ENCODE results near the gene H2BW1.
"Not testable (repeated sequence)": the region's sequence is repeated elsewhere in the genome, so short reads cannot be mapped to it uniquely, and the experiment has no call there.

Gene H2BW1

DNA sequence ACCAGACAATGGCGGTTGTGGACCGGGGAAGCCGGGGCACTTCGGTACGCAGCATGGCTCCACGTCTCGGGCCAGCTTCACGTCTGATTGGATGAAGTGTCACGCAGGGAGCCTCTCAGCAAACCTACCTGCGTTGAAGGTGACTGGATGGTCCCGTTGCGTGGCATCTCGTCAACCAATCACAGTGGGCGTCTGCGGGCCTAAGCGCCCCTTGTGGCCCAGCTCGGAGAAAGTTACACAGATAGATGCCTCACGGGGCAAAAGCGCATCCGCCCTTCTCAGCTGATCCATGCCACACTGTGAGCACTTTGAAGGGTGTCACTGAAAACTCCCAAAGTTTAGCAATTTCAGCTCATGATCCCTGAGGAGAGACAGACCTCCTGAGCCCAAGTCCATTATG is at the start of gene H2BW1:
Gene H2BW1, minus strand, starts transcription at position 103 of the 400 bp plus-strand sequence. CDS start 132 bp downstream, outside the sequence.
- Histone ChIP-seq H3K4me1 (ENCODE audit: control insufficient read depth, insufficient read depth, low read length) (no peaks in the 10 kb centered on the region), H3K36me3 (ENCODE audit: control insufficient read depth, insufficient read depth, low read length, severe bottlenecking) (no peaks in the 10 kb centered on the region), H3K27me3 (replicated peaks; ENCODE audit: control insufficient read depth, insufficient read depth, low read length) (peaks cover 34% of the 10 kb centered on the region), H3K9ac (ENCODE audit: low read length) (no peak within 1 kb of the TSS), H3K9me3 (ENCODE audit: control insufficient read depth, low read length) (peaks cover 28% of the 10 kb centered on the region), H3K4me3 (ENCODE audit: low read length) (no peak within 1 kb of the TSS)
- no peak for DNase-seq (ENCODE audit: low read depth)

GRCh38 chrX:104062636-104063035 is 49.1 kb upstream of the H2BW1 start:
- H3K27me3 ChIP-seq (replicated peaks; ENCODE audit: control insufficient read depth, insufficient read depth, low read length); H3K4me3 ChIP-seq (ENCODE audit: low read length); H3K36me3 ChIP-seq (ENCODE audit: control insufficient read depth, insufficient read depth, low read length, severe bottlenecking); H3K9ac ChIP-seq (ENCODE audit: low read length); H3K4me1 ChIP-seq (ENCODE audit: control insufficient read depth, insufficient read depth, low read length); H3K9me3 ChIP-seq (ENCODE audit: control insufficient read depth, low read length); DNase-seq (ENCODE audit: low read depth): not testable (repeated sequence)

- not testable (repeated sequence) for H3K36me3 ChIP-seq (ENCODE audit: control insufficient read depth, insufficient read depth, low read length, severe bottlenecking); H3K9me3 ChIP-seq (ENCODE audit: control insufficient read depth, low read length)
Measured at GRCh38 chrX:104054956-104055355, 41.4 kb upstream of the H2BW1 start.

DNA sequence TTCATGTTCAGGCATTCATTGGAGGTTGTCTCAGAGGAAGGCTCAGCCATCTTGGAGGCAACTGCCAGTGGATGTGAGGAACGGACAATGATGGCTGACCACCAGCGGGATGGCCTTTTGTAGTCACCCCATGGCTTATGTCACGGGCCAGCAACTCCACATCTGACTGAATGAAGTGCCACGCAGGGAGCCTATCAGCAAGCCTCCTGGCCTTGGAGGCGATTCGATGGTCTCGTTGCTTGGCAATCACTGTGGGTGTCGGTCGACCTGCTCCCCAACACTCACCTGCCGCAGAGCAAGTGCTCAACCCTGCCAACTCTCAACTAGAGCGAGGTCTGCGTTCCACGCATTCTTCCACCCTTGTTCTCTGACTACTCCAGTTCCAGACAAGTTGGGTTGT is 33.7 kb upstream of the H2BW1 start:
- peaks cover 48% of the 10 kb centered on the region for H3K27me3 ChIP-seq (replicated peaks; ENCODE audit: control insufficient read depth, insufficient read depth, low read length)
- DNase-seq (ENCODE audit: low read depth), result no peak
- H3K36me3 ChIP-seq (ENCODE audit: control insufficient read depth, insufficient read depth, low read length, severe bottlenecking), result no peaks in the 10 kb centered on the region
- H3K4me1 ChIP-seq (ENCODE audit: control insufficient read depth, insufficient read depth, low read length), result no peaks in the 10 kb centered on the region
- H3K4me3 ChIP-seq (ENCODE audit: low read length), result no peak overlapping the region
- H3K9ac ChIP-seq (ENCODE audit: low read length), result no peak overlapping the region
- H3K9me3 ChIP-seq (ENCODE audit: control insufficient read depth, low read length), result peaks cover 5% of the 10 kb centered on the region

More at GRCh38 chrX:104054956-104055355, 41.4 kb upstream of the H2BW1 start:
- H3K9ac ChIP-seq (ENCODE audit: low read length); H3K4me3 ChIP-seq (ENCODE audit: low read length); DNase-seq (ENCODE audit: low read depth); H3K4me1 ChIP-seq (ENCODE audit: control insufficient read depth, insufficient read depth, low read length); H3K27me3 ChIP-seq (replicated peaks; ENCODE audit: control insufficient read depth, insufficient read depth, low read length): not testable (repeated sequence)

DNA sequence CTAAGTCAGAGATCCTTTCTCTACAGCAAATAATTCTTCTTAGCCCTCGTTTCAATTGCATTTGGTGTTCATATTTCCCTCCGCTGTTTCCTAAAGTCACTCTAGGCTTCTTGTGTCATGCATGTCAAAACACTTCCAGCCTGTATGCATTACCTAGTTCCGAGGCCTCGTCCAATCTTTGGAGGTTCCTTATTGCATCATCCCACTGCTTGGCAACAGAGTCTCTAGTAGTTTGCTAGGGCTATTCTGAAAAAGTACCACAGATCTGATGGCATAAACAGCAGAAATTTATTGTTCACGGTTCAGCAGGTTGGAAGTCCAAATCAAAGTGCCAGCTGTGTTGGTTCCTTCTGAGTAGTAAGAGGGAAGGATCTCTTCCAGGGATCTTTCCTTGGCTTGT is 32.1 kb upstream of the H2BW1 start:
- Histone ChIP-seq H3K4me3 (ENCODE audit: low read length) (no peak overlapping the region), H3K4me1 (ENCODE audit: control insufficient read depth, insufficient read depth, low read length) (no peaks in the 10 kb centered on the region), H3K9me3 (ENCODE audit: control insufficient read depth, low read length) (peaks cover 5% of the 10 kb centered on the region), H3K36me3 (ENCODE audit: control insufficient read depth, insufficient read depth, low read length, severe bottlenecking) (no peaks in the 10 kb centered on the region), H3K9ac (ENCODE audit: low read length) (no peak overlapping the region), H3K27me3 (replicated peaks; ENCODE audit: control insufficient read depth, insufficient read depth, low read length) (peaks cover 54% of the 10 kb centered on the region)
- no peak for DNase-seq (ENCODE audit: low read depth)

DNA sequence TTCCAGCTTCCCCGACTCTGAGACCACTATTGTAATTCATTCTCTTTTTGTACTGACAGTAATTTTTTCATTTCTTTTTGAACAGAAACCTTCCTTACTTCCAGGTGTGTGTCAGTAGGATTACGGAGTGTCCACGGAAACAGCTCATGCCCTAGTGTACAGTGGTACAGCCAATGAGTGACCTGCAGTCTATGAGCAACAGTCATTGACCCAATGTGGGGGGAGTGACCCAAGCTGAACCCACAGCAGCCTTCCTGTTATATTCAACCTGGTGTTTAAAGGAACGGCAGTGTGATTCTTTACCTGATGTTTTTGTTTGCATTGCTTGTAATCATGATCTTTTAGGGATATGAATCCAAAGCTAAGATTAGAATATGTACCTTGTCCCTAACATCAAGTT is 27.5 kb upstream of the H2BW1 start:
- Histone ChIP-seq H3K9me3 (ENCODE audit: control insufficient read depth, low read length) (peaks cover 6% of the 10 kb centered on the region), H3K27me3 (replicated peaks; ENCODE audit: control insufficient read depth, insufficient read depth, low read length) (peaks cover 58% of the 10 kb centered on the region)
- DNase-seq (ENCODE audit: low read depth), result no peak

GRCh38 chrX:104039689-104040505 is 26.4 kb upstream of the H2BW1 start, which contains the start of gene H2BW2:
Gene H2BW2 (plus strand): TSS chrX:104039956. CDS start chrX:104039995, 39 bp downstream.
- Histone ChIP-seq H3K36me3 (ENCODE audit: control insufficient read depth, insufficient read depth, low read length, severe bottlenecking) (no peaks in the 10 kb centered on the region), H3K4me3 (ENCODE audit: low read length) (no peak within 1 kb of the TSS), H3K27me3 (replicated peaks; ENCODE audit: control insufficient read depth, insufficient read depth, low read length) (peaks cover 55% of the 10 kb centered on the region), H3K9me3 (ENCODE audit: control insufficient read depth, low read length) (peaks cover 6% of the 10 kb centered on the region), H3K9ac (ENCODE audit: low read length) (no peak within 1 kb of the TSS), H3K4me1 (ENCODE audit: control insufficient read depth, insufficient read depth, low read length) (no peaks in the 10 kb centered on the region)
- DNase-seq (ENCODE audit: low read depth), result no peak

More for the DNA sequence above, 27.5 kb upstream of the H2BW1 start:
- H3K9ac ChIP-seq (ENCODE audit: low read length), result no peak overlapping the region
- H3K4me3 ChIP-seq (ENCODE audit: low read length), result no peak overlapping the region
- H3K4me1 ChIP-seq (ENCODE audit: control insufficient read depth, insufficient read depth, low read length), result no peaks in the 10 kb centered on the region
- H3K36me3 ChIP-seq (ENCODE audit: control insufficient read depth, insufficient read depth, low read length, severe bottlenecking), result no peaks in the 10 kb centered on the region

GRCh38 chrX:104018126-104018525 is 4.6 kb upstream of the H2BW1 start:
- Histone ChIP-seq H3K36me3 (ENCODE audit: control insufficient read depth, insufficient read depth, low read length, severe bottlenecking) (no peaks in the 10 kb centered on the region), H3K27me3 (replicated peaks; ENCODE audit: control insufficient read depth, insufficient read depth, low read length) (peaks cover 12% of the 10 kb centered on the region), H3K9ac (ENCODE audit: low read length) (no peak overlapping the region), H3K4me1 (ENCODE audit: control insufficient read depth, insufficient read depth, low read length) (no peaks in the 10 kb centered on the region), H3K4me3 (ENCODE audit: low read length) (no peak overlapping the region), H3K9me3 (ENCODE audit: control insufficient read depth, low read length) (peaks cover 30% of the 10 kb centered on the region)
- no peak for DNase-seq (ENCODE audit: low read depth)

- H3K4me1 ChIP-seq (ENCODE audit: control insufficient read depth, insufficient read depth, low read length); H3K36me3 ChIP-seq (ENCODE audit: control insufficient read depth, insufficient read depth, low read length, severe bottlenecking); H3K4me3 ChIP-seq (ENCODE audit: low read length); DNase-seq (ENCODE audit: low read depth); H3K9ac ChIP-seq (ENCODE audit: low read length): not testable (repeated sequence)
- Histone ChIP-seq H3K27me3 (replicated peaks; ENCODE audit: control insufficient read depth, insufficient read depth, low read length) (peaks cover 19% of the 10 kb centered on the region), H3K9me3 (ENCODE audit: control insufficient read depth, low read length) (peaks cover 25% of the 10 kb centered on the region)
Measured at GRCh38 chrX:104015576-104015975, 2.1 kb upstream of the H2BW1 start.

GRCh38 chrX:104013158-104013557 is 350 bp downstream of the H2BW1 start:
- H3K36me3 ChIP-seq (ENCODE audit: control insufficient read depth, insufficient read depth, low read length, severe bottlenecking), result no peaks in the 10 kb centered on the region
- no peak overlapping the region for H3K9ac ChIP-seq (ENCODE audit: low read length)
- peaks cover 38% of the 10 kb centered on the region for H3K27me3 ChIP-seq (replicated peaks; ENCODE audit: control insufficient read depth, insufficient read depth, low read length)
- no peak overlapping the region for H3K4me3 ChIP-seq (ENCODE audit: low read length)
- no peak for DNase-seq (ENCODE audit: low read depth)
- H3K4me1 ChIP-seq (ENCODE audit: control insufficient read depth, insufficient read depth, low read length), result no peaks in the 10 kb centered on the region
- peaks cover 31% of the 10 kb centered on the region for H3K9me3 ChIP-seq (ENCODE audit: control insufficient read depth, low read length)

GRCh38 chrX:104008831-104009230 is 4.7 kb downstream of the H2BW1 start:
- Histone ChIP-seq H3K9ac (ENCODE audit: low read length) (no peak overlapping the region), H3K27me3 (replicated peaks; ENCODE audit: control insufficient read depth, insufficient read depth, low read length) (peaks cover 59% of the 10 kb centered on the region), H3K4me1 (ENCODE audit: control insufficient read depth, insufficient read depth, low read length) (no peaks in the 10 kb centered on the region), H3K9me3 (ENCODE audit: control insufficient read depth, low read length) (peaks cover 32% of the 10 kb centered on the region), H3K4me3 (ENCODE audit: low read length) (no peak overlapping the region), H3K36me3 (ENCODE audit: control insufficient read depth, insufficient read depth, low read length, severe bottlenecking) (no peaks in the 10 kb centered on the region)
- no peak for DNase-seq (ENCODE audit: low read depth)

All from adipocyte (in vitro differentiated cells).